BJ (cell line): ENCODE measurements around the gene IL1RL1. TPM values are rescaled to one million over a fixed set of nuclear protein-coding genes. Genes with fewer than 3 reads are reported as not detected.
"Not testable (repeated sequence)": the region's sequence is repeated elsewhere in the genome, so short reads cannot be mapped to it uniquely, and the experiment has no call there.

Source experiments
- CTCF ChIA-PET: fragments of 350-600 bp; formaldehyde crosslinking; extraction: SDS; loops from one replicate; lab custom pipeline; 2021; ENCODE audit warnings: antibody characterized with exemption, inconsistent platforms; lab: Yijun Ruan, JAX
- POLR2A ChIA-PET: fragments of 300-600 bp; sonication (Branson Sonifier 250); formaldehyde crosslinking; extraction: SDS; loops from one replicate; lab custom pipeline; 2021; ENCODE audit warnings: antibody characterized with exemption; lab: Charles Lee
- DNase-seq: peaks from one replicate; pipeline ENCODE4 v3.0.0-alpha.2; 2011; ENCODE audit warnings: low read depth
- H3K27me3 ChIP-seq: 2 replicates; pipeline ENCODE4 v1.6.0; 2011; ENCODE audit warnings: low read length; ENCODE audit not compliant: control insufficient read depth, insufficient read depth
- H3K36me3 ChIP-seq: 2 replicates; pipeline ENCODE4 v1.5.1; 2011; ENCODE audit warnings: low read length; ENCODE audit not compliant: control insufficient read depth, insufficient read depth
- H3K4me3 ChIP-seq: 2 replicates; pipeline ENCODE4 v1.5.1; 2011; ENCODE audit warnings: low read depth, mild to moderate bottlenecking, control low read depth, low read length
- polyA plus RNA-seq: library from polyadenylated mRNA; depleted of rRNA; stranded (reverse); fragments of >200 nt; gene quantifications from 2 replicates; pipeline ENCODE4 v1.2.3, GENCODE V29; 2011
- TF ChIP-seq, protein P1 (sequence below): IDR thresholded peaks from 2 replicates; pipeline ENCODE4 v1.5.1; 2011; ENCODE audit warnings: low read depth, mild to moderate bottlenecking, control low read depth, inconsistent platforms, low read length, moderate library complexity; ENCODE audit not compliant: insufficient read depth

IL1RL1 gene
- polyA plus RNA-seq, 1 experiment, result not detected

DNA sequence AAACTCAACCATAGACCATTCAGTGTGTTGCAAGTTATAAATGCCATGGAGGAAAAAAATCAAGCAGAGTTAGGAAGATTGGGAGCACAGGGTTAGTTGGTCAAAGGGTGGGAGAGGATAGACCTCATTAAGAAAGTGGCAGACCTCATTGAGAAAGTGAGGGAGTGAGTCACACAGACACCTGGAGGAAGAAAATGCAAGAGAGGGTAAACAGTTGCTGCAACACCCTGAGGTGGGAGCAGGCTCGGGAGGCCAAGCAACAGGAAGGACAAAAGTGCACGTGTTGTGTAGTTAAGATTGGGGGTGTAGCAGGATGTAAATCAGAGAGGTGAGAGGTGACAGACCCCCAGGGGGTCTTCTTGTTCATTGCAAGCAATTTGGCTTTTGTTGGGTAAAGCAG, 6.4 kb downstream of the IL1RL1 start:
- no peaks in the 10 kb centered on the region for H3K36me3 ChIP-seq
- ChIA-PET POLR2A (no interaction called here), CTCF (no interaction called here)
- no peak overlapping the region for H3K4me3 ChIP-seq
- no peak for DNase-seq
- TF ChIP-seq, protein P1, sequence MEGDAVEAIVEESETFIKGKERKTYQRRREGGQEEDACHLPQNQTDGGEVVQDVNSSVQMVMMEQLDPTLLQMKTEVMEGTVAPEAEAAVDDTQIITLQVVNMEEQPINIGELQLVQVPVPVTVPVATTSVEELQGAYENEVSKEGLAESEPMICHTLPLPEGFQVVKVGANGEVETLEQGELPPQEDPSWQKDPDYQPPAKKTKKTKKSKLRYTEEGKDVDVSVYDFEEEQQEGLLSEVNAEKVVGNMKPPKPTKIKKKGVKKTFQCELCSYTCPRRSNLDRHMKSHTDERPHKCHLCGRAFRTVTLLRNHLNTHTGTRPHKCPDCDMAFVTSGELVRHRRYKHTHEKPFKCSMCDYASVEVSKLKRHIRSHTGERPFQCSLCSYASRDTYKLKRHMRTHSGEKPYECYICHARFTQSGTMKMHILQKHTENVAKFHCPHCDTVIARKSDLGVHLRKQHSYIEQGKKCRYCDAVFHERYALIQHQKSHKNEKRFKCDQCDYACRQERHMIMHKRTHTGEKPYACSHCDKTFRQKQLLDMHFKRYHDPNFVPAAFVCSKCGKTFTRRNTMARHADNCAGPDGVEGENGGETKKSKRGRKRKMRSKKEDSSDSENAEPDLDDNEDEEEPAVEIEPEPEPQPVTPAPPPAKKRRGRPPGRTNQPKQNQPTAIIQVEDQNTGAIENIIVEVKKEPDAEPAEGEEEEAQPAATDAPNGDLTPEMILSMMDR, result no peak
- H3K27me3 ChIP-seq, result peaks cover 1% of the 10 kb centered on the region; the same call in 1 of the 2 replicates

DNA sequence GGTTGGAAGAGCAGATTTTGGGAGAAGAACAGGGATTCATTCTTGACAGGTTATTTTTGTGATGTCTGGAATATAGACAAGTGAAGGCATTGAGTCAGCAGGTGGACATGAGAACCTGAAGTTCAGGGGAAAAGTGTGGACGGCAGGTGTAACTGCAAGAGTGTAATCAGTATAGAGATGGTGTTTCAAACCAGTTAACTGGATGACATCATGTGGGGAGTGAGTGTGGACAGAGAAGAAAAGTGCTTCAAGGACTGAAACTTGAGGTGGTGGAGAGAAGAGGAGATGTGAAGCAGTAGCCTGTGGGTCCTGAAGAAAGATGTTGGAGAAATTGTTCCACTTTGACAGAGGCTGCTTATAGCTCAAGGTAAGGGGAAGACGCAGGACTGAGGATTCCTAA, 7.1 kb downstream of the IL1RL1 start:
- no peak for DNase-seq
- Histone ChIP-seq H3K4me3 (no peak overlapping the region), H3K36me3 (no peaks in the 10 kb centered on the region), H3K27me3 (peaks cover 1% of the 10 kb centered on the region; the same call in 1 of the 2 replicates)
- POLR2A ChIA-PET, result no interaction called here
- TF ChIP-seq, protein P1, result no peak
- CTCF ChIA-PET, result interaction anchor here (0.7 to 1.4 kb wide), 2 partner anchors 18 to 298 kb away, joined by 3 to 4 read pairs; no protein-coding TSS in a partner anchor

DNA sequence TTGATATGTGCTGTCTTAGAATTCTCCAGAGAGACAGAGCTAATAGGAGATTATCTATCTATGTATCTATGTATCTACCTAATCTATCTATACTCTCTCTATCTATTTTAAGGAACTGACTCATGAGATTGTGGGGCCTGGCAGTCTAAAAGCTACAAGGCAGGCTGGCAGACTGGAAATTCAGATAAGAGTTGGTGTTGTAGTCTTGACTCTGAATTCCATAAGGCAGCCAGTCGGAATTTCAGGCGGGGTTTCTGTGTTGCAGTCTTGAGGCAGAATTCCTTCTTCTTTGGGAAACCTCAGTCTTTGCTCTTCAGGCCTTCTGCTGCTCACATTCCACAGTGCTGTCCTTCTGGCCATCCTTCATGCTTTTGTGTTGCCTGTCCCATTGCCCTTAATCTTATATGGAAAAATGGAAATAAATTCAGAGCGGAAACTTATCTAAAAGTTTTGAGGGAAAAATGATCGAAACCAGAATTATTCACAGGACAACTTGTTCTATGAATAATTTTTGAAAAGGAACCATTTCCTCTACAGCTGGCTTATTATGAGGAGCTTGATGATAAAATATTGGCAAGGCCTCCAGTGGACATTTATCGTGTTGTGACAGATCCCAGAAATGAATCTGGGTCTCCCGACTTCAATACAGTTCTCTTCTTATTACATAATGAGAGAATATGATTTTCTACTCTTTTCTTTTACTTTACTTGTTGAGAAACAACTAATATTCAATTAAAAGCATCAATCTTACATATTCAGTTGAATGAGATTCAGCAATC, 10.8 kb downstream of the IL1RL1 start:
- ChIA-PET CTCF (no interaction called here), POLR2A (no interaction called here)
- DNase-seq, result no peak

DNA sequence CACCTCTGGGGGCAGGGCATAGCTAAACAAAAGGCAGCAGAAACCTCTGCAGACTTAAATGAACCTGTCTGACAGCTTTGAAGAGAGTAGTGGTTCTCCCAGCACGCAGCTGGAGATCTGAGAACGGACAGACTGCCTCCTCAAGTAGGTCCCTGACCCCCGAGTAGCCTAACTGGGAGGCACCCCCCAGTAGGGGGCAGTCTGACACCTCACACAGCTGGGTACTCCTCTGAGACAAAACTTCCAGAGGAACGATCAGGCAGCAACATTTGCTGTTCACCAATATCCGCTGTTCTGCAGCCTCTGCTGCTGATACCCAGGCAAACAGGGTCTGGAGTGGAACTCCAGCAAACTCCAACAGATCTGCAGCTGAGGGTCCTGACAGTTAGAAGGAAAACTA, 13.6 kb downstream of the IL1RL1 start:
- CTCF ChIA-PET, result interaction anchor here (0.8 kb wide), 1 partner anchor 42 kb away, joined by 3 read pairs; no protein-coding TSS in a partner anchor
- H3K36me3 ChIP-seq, POLR2A ChIA-PET, DNase-seq, H3K27me3 ChIP-seq, H3K4me3 ChIP-seq: not testable (repeated sequence)

More for the DNA sequence above, 10.8 kb downstream of the IL1RL1 start:
- TF ChIP-seq, protein P1, result no peak
- 0 out of 2 replicates have a peak, but pooled peaks cover 1% of the 10 kb centered on the region for H3K27me3 ChIP-seq
- H3K36me3 ChIP-seq, result no peaks in the 10 kb centered on the region
- H3K4me3 ChIP-seq, result no peak overlapping the region

DNA sequence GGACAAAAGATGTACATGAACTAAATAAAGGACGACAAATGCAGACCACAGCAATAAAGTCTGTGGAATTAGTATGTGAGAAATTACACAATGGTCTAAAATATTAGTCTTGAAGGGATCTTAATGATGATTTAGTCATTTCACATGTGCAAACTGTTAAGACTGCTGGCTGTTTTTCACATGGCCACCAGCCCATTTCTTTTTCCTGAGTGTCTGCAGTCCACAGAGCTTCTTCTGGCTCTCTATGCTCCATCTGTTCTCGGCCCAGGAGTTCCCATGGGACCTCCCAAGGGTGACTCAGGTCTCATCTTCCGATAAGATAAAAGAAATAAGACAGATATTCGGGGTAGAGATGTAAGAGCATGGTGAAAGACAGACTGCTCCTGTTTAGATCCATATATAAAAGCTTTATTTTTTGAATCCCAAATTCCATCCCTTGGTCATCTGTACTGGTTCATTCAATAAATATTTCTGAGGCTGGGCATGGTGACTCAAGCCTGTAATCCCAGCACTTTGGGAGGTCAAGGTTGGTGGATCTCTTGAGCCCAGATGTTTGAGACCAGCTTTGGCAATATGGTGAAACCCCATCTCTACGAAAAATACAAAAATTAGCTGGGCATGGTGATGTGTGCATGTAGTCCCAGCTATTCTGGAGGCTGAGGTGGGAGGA, 20.1 kb downstream of the IL1RL1 start:
- H3K27me3 ChIP-seq, result 0 out of 2 replicates have a peak, but pooled peaks cover 2% of the 10 kb centered on the region
- no peak for DNase-seq
- POLR2A ChIA-PET, result no interaction called here
- CTCF ChIA-PET, result interaction anchor here (1.4 kb wide), 1 partner anchor 19 kb away, joined by 4 read pairs; no protein-coding TSS in a partner anchor
- TF ChIP-seq, protein P1, result no peak
- H3K4me3 ChIP-seq, result no peak overlapping the region
- no peaks in the 10 kb centered on the region for H3K36me3 ChIP-seq
